Stimulated activated CD4-positive, alpha-beta T cell treated with anti-CD3 and anti-CD28 coated beads, Interleukin-1b, Interleukin-23, amount 100 ng/mL, for 48 hours (primary cell): ENCODE data around the gene FOXD1.
"Not testable (repeated sequence)": the region's sequence is repeated elsewhere in the genome, so short reads cannot be mapped to it uniquely, and the experiment has no call there.

Experiments
- DNase-seq: peaks from one replicate; pipeline ENCODE4 v3.0.0-alpha.2; 2020

FOXD1 gene

GRCh38 chr5:73448463-73449136, at the start of gene FOXD1:
FOXD1 (minus strand) TSS chr5:73448777; CDS start chr5:73448362, 415 bp downstream.
- DNase-seq, result peak; percentile 37

DNA sequence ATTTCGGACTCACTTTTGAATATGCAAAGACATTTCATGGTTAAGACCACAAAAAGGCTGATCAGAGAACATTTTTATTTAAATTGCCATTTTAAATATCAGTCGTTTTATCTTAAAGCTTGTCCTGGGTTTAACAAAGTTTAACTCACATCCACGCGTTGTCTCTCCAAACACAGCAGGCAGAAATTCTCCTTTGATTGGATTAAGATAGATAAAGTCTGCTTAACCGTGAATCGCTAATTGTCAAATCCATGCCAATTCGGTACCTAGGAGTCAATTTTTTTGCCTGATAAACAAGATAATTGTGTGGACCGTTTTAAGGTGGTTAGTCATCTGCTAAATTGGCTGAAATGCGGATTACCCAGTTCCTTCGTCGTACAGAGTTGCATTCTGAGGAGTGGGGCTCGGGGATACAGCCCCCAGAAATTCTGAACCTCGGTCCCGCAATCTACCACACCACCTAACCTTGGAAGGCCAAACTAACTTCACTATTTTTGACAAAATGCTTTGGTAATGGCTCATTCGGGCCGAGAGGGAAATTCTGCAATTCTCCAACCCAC, 49.0 kb upstream of the FOXD1 start:
- no peak for DNase-seq

DNA sequence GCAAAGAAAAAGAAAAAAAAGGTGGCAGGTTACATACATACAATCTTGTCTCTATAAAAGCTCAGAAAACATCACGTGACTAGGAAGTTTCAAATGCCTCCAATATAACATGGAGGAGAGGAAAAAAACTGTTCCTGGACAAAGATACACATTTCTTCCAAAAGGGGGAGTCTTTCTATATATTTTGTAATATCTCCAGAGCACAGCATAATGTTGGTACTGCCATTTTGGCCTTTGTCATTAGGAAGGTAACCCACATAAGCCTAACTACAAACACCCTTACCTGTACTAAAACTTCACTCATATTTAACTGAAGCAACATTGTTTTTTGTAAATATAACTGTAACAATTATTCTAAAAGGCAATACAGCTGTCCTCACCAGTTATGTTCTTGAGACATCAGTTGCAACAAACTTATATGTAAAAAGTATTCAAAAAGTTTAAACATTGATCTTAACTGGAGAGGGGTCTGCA, 48.4 kb upstream of the FOXD1 start:
- no peak for DNase-seq

GRCh38 chr5:73495772-73496335, 47.3 kb upstream of the FOXD1 start:
- no peak for DNase-seq

- DNase-seq, result no peak
Observed at GRCh38 chr5:73494721-73495120, 46.1 kb upstream of the FOXD1 start.

GRCh38 chr5:73493421-73493820, 44.8 kb upstream of the FOXD1 start:
- no peak for DNase-seq

DNA sequence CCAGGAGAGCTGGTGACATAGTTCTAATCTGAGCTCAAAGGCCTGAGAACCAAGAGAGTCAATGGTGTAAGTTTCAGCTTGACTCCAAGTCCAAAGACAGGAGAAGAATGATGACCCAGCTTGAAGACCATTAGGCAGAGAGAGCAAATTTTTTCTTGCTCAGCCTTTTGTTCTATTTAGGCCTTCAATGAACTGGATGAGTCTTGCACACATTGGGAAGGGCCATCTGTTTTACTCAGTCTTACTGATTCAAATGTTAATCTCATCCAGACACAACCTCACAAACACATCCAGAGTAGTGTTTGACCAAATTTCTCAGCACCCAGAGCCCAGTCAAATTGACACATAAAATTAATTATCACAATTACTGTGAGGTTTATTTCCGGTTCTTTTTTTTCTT, 42.6 kb upstream of the FOXD1 start:
- no peak for DNase-seq

DNA sequence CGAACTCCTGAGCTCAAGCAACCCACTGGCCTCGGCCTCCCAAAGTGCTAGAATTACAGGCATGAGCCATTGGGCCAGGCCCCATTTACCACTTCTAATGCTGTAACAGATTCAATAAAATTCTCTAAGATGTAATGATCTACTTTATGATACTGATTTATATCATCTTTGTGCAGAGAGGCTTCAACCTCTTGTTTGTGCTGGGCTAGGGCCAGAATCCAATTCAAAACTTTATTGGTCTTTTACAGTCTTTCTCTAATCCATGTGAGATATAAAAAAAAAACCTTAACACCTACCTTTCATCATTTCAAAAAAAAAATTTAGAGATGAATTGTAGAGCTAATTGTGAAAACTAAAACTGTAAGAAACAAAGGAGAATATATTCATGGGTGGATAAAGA, 41.5 kb upstream of the FOXD1 start:
- DNase-seq, result no peak

DNA sequence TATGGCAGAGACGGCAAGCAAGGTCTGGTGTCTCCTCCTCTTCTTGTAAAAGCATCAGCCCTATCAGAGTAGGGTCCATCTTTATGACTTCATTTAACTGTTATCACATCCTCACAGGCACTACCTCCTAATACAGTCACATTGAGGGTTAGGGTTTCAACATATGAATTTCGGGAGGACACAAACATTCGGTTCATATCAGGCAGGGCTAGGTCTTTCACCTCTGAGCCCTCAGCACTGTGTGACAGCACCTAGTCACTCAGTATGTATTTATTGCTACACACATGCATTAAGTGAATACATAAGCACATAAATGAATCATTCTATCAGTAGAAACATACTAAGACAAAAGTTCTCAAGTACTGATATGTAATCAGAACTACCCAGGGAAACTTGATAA, 40.2 kb upstream of the FOXD1 start:
- no peak for DNase-seq

- no peak for DNase-seq
Observed at GRCh38 chr5:73487815-73488214, 39.2 kb upstream of the FOXD1 start.

DNA sequence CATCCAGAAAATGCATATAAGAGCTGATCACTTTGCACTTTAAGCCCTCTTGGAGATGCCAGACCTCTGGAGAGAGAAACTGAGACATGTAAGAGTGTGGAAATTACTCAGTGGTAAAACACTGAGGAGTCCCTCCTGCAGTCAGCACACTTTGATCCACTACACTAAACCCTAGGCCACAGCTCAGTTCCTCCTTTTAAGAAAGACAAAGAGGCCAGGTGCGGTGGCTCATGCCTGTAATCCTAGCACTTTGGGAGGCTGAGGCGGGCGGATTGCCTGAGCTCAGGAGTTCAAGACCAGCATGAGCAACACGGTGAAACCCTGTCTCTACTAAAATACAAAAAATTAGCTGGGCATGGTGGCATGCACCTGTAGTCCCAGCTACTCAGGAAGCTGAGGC, 38.7 kb upstream of the FOXD1 start:
- DNase-seq, result not testable (repeated sequence)

DNA sequence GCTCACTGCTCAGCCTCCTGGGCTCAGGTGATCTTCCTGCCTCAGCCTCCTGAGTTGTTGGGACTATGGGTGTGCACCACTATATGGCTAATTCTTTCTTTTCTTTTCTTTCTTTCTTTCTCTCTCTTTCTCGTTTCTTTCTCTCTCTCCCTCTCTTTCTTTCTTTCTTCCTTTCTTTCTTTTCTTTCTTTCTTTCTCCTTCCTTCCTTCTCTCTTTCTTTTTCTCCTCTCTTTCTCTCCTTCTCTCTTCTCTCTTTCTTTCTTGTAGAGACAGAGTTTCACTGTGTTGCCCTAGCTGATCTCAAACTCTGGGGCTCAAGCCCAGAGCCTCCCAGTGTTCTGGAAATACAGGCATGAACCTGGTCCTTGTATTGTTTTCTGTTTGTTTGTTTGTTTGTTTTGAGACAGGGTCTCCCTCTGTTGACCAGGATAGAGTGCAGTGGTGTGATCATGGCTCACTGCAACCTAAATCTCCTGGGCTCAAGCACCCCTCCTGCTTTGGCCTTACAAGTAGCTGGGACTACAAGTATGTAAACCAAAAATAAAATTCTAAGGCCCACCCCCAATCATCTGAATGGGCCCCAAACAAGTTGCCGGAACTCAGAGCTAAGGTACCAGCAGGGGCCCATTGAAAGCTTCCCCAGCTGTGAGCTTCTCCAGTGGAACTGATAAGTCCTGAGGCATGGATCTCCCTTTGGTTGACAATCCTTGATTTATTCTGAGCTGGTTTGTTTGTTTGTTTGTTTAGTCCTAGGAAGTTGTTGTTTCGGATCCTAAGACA, 37.7 kb upstream of the FOXD1 start:
- no peak for DNase-seq

GRCh38 chr5:73485715-73486114, 37.1 kb upstream of the FOXD1 start:
- DNase-seq, result no peak

DNA sequence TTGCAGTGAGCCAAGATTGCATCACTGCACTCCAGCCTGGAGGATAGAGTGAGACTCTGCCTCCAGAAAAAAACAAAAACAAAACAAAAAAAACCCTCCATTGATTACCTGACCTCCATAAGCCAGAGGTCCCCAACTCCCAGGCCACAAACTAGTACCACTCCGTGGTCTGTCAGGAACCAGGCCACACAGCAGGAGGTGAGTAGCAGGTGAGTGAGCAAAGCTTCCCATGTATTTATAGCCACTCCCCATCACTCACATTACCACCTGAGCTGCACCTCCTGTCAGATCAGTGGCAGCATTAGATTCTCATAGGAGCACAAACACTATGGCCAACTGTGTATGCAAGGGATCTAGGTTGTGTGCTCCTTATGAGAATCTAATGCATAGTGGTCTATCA, 35.9 kb upstream of the FOXD1 start:
- no peak for DNase-seq

DNA sequence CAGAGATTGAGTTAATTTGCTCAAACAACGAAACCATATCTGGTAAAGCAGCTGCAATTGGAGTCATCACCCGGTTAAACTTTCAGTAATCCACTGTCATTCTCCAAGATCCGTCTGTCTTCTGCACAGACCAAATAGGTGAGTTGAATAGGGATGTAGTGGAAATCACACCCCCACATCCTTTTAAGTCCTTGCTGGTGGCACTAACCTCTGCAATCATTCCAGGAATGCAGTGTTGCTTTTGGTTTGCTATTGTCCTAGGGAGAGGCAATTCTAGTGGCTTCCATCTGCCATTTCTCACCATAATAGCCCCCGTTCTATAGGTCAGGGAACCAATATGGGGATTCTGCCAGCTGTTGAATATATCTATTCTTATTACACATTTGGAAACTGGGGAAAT, 35.1 kb upstream of the FOXD1 start:
- no peak for DNase-seq

GRCh38 chr5:73482383-73483136, 34.0 kb upstream of the FOXD1 start:
- no peak for DNase-seq

- no peak for DNase-seq
Observed at GRCh38 chr5:73480500-73480899, 31.9 kb upstream of the FOXD1 start.

- no peak for DNase-seq
Observed at GRCh38 chr5:73472116-73472515, 23.5 kb upstream of the FOXD1 start.

DNA sequence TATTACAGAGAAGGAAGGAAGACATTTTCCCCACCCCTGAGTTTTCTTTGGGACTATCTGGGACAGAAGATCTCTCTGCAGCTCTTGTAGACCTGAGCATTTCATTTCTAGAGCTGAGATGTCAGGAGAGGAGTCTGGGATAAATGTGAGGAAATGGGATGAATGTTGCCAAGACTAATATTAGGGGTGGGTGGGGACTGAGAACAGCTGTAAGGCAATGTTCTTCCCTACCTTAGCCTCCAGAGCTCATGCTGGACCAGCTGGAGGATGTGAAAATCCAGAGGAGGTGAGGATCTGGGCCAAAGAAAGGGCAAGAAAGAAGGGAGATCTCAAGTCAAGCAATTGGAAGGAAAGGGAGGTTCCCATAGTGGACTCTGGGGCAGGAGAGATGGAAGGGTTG, 23.1 kb upstream of the FOXD1 start:
- no peak for DNase-seq

- no peak for DNase-seq
Observed at GRCh38 chr5:73469878-73470277, 21.3 kb upstream of the FOXD1 start.

DNA sequence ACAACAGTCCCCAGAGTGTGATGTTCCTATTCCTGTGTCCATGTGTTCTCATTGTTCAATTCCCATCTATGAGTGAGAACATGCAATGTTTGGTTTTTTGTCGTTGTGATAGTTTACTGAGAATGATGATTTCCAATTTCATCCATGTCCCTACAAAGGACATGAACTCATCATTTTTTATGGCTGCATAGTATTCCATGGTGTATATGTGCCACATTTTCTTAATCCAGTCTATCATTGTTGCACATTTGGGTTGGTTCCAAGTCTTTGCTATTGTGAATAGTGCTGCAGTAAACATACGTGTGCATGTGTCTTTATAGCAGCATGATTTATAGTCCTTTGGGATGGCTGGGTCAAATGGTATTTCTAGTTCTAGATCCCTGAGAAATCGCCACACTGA, 20.1 kb upstream of the FOXD1 start:
- DNase-seq, result not testable (repeated sequence)

DNA sequence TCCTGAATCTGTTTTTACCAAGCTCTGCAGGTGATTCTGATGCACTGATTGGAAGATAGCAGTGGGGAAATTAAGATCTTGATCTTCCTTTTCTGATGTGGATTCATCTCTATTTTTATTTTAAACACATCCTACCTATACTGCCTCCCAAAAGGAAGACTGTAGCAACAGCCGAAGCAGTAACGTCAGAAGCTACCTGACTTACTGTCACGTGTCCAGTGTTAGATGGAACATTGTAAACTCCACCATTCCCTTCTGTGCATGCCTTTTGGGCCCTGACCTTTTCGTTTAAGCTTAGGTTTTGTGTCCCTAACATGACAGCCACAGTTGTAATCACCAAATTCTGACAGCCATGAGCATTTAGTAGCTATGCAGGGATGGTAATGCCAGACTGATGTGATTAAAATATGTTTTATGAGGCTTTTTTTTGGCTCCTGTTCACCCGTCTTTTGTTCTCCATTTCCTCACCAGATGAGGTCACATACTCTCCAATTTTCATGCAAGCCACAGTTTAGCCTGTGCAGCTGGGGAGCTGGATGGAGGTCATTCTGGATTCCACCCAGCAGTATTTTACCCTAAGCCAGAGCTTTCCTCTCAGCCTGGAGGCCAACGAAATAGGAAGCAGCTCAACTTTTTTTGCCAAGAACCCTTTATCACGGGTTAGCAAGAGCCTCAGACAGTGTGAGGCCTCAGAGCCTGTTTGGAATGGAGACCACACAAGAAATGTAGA, 15.6 kb upstream of the FOXD1 start:
- DNase-seq, result no peak
